ENCODE data around the gene GRM4.

DNA sequence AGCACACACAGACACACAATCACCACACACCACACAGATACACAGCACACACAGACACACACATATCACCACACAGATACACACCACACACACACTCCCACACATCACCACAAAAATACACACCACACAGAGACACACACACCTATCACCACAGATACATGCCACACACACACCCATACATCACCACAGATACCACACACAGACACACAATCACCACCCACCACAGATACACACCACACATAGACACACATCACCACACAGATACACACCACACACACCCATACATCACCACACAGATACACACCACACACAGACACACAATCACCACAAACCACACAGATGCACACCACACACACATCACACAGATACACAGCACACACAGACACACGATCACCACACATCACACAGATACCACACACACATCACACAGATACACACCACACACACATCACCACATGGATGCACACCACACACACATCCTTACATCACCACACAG is 74.0 kb downstream of the GRM4 start:
- no peak for TF ChIP-seq EZH2 (IDR thresholded peaks at IDR 0.05; ENCODE audit: borderline replicate concordance, low read depth, low read length, poor library complexity, severe bottlenecking)
- TF ChIP-seq, protein P1, sequence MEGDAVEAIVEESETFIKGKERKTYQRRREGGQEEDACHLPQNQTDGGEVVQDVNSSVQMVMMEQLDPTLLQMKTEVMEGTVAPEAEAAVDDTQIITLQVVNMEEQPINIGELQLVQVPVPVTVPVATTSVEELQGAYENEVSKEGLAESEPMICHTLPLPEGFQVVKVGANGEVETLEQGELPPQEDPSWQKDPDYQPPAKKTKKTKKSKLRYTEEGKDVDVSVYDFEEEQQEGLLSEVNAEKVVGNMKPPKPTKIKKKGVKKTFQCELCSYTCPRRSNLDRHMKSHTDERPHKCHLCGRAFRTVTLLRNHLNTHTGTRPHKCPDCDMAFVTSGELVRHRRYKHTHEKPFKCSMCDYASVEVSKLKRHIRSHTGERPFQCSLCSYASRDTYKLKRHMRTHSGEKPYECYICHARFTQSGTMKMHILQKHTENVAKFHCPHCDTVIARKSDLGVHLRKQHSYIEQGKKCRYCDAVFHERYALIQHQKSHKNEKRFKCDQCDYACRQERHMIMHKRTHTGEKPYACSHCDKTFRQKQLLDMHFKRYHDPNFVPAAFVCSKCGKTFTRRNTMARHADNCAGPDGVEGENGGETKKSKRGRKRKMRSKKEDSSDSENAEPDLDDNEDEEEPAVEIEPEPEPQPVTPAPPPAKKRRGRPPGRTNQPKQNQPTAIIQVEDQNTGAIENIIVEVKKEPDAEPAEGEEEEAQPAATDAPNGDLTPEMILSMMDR (conservative IDR thresholded peaks at IDR 0.05; ENCODE audit: low read depth, low read length), result no peak
